HUES6 (cell line): ENCODE results near the gene ZBTB20.

ENCODE experiments used
- H3K27ac ChIP-seq: 2 replicates; pipeline ENCODE4 v1.7.0; 2013; ENCODE audit warnings: low read depth, mild to moderate bottlenecking, low read length, inconsistent platforms
- H3K27me3 ChIP-seq: 2 replicates; pipeline ENCODE4 v1.6.1; 2013; ENCODE audit warnings: low read length; ENCODE audit not compliant: control insufficient read depth, insufficient read depth
- H3K36me3 ChIP-seq: 2 replicates; pipeline ENCODE4 v1.6.1; 2013; ENCODE audit warnings: low read length; ENCODE audit not compliant: control insufficient read depth, insufficient read depth
- H3K4me1 ChIP-seq: 2 replicates; pipeline ENCODE4 v1.6.1; 2013; ENCODE audit warnings: low read length; ENCODE audit not compliant: control insufficient read depth, insufficient read depth
- H3K4me3 ChIP-seq: 2 replicates; pipeline ENCODE4 v1.5.1; 2013; ENCODE audit warnings: low read depth, low read length
- H3K9ac ChIP-seq: one replicate; pipeline ENCODE4 v1.6.1; 2013; ENCODE audit warnings: mild to moderate bottlenecking, low read length
- H3K9me3 ChIP-seq: 2 replicates; pipeline ENCODE4 v1.6.1; 2013; ENCODE audit warnings: low read depth, low read length; ENCODE audit not compliant: control insufficient read depth, insufficient read depth

Gene ZBTB20

GRCh38 chr3:114510201-114510600 lies 636.9 kb downstream of the ZBTB20 start:
- H3K27me3 ChIP-seq = no peaks in the 10 kb centered on the region
- no peaks in the 10 kb centered on the region for H3K36me3 ChIP-seq

DNA sequence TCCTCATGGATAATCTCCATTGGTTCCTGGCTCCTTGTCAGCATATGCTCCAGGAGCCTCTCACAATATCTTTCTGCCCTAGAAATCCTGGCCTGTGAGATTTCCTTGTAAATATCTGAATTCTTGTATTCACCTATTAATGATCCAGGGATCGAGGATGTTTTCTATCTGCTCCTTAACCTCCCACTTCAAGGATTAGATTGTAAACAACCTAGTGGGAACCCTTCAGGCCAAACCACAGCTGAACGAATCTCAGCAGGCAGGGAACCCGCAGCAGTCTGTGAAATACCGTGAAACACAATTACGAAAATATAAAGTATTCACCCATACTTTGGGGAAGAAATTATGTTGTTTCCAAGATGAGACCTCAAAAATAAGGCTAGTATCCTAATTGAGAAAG lies 637.3 kb downstream of the ZBTB20 start:
- peaks cover 15% of the 10 kb centered on the region for H3K4me1 ChIP-seq
- no peak overlapping the region for H3K4me3 ChIP-seq
- no peaks in the 10 kb centered on the region for H3K36me3 ChIP-seq
- H3K9me3 ChIP-seq = no peaks in the 10 kb centered on the region
- H3K9ac ChIP-seq = no peak overlapping the region
- H3K27me3 ChIP-seq = no peaks in the 10 kb centered on the region
- no peak overlapping the region for H3K27ac ChIP-seq

More at GRCh38 chr3:114510201-114510600, 636.9 kb downstream of the ZBTB20 start:
- Histone ChIP-seq H3K4me3 (no peak overlapping the region), H3K9me3 (no peaks in the 10 kb centered on the region), H3K27ac (no peak overlapping the region), H3K9ac (no peak overlapping the region), H3K4me1 (peaks cover 15% of the 10 kb centered on the region)

DNA sequence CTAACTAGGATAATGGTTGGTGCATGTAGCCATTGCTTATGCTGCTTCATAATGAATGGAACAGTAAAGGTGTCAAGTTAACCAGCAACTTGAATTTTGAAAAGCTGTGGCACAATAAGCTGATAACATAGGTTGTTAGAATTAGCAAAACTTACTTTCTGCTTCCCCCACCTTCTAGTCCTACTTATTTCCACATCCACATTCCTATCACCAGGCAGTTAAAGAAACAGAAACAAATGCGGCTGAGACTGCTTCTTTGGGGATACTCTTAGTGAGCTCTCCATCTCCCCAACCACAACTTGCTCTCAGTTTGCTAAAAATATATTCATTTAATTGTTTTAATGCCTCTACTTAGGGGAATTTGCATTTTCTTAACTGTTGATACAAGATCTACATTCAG lies 638.1 kb downstream of the ZBTB20 start:
- Histone ChIP-seq H3K4me1 (peaks cover 18% of the 10 kb centered on the region), H3K27ac (no peak overlapping the region), H3K9ac (no peak overlapping the region), H3K9me3 (no peaks in the 10 kb centered on the region), H3K36me3 (no peaks in the 10 kb centered on the region), H3K4me3 (no peak overlapping the region), H3K27me3 (no peaks in the 10 kb centered on the region)

DNA sequence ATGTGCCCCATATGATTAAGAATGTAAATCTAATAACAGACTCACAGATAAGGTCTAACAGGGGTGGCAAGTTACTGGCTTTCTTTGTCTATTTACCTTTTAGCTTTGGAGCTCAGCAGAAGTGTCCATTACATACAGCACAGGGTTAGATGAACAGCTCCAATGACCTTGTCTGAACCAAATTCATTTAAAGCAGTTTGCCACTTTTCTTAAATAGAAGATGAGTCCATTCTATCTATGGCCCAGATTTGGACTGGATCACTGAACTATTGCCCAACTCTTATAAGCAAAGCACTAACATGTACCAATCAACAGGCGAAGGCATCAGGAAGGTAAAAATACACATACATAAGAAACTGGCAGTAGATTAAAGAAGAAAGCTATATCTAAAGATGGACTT lies 638.9 kb downstream of the ZBTB20 start:
- no peaks in the 10 kb centered on the region for H3K36me3 ChIP-seq
- no peaks in the 10 kb centered on the region for H3K9me3 ChIP-seq
- H3K27ac ChIP-seq = no peak overlapping the region
- H3K4me3 ChIP-seq = no peak overlapping the region
- no peak overlapping the region for H3K9ac ChIP-seq
- H3K27me3 ChIP-seq = no peaks in the 10 kb centered on the region
- peaks cover 18% of the 10 kb centered on the region for H3K4me1 ChIP-seq

- no peak overlapping the region for H3K27ac ChIP-seq
- no peaks in the 10 kb centered on the region for H3K27me3 ChIP-seq
- H3K4me1 ChIP-seq = peaks cover 18% of the 10 kb centered on the region
Observed at GRCh38 chr3:114506591-114507300, 640.3 kb downstream of the ZBTB20 start.

GRCh38 chr3:114504941-114505628 lies 642.0 kb downstream of the ZBTB20 start:
- Histone ChIP-seq H3K36me3 (no peaks in the 10 kb centered on the region), H3K4me1 (peaks cover 18% of the 10 kb centered on the region), H3K27me3 (no peaks in the 10 kb centered on the region), H3K27ac (no peak overlapping the region), H3K9ac (no peak overlapping the region), H3K9me3 (no peaks in the 10 kb centered on the region), H3K4me3 (no peak overlapping the region)

More at GRCh38 chr3:114506591-114507300, 640.3 kb downstream of the ZBTB20 start:
- Histone ChIP-seq H3K36me3 (no peaks in the 10 kb centered on the region), H3K4me3 (no peak overlapping the region), H3K9ac (no peak overlapping the region), H3K9me3 (no peaks in the 10 kb centered on the region)

GRCh38 chr3:114502204-114502603 lies 644.9 kb downstream of the ZBTB20 start:
- Histone ChIP-seq H3K4me1 (0 out of 2 replicates have a peak, but pooled peaks cover 3% of the 10 kb centered on the region), H3K27me3 (no peaks in the 10 kb centered on the region), H3K27ac (no peak overlapping the region), H3K9ac (no peak overlapping the region), H3K4me3 (no peak overlapping the region), H3K36me3 (no peaks in the 10 kb centered on the region), H3K9me3 (no peaks in the 10 kb centered on the region)

DNA sequence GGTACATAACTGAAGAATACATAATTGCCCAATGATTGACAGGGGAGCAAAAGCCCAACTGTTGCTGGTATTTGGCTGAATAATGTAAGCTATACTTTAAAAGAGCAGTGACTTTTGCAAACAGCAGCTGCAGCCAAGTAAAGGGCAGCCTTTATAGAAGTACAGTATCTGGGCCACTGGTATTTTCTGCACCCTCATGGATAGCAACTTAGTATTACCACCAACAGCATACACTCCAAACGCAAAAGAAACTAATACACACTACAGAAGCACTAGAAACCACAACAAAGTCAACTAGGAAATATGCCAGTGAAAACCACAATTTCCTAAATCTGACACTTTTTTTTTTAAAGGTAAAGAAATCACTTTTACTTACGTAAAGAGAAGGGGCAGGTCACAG lies 647.1 kb downstream of the ZBTB20 start:
- Histone ChIP-seq H3K4me1 (0 out of 2 replicates have a peak, but pooled peaks cover 6% of the 10 kb centered on the region), H3K9me3 (no peaks in the 10 kb centered on the region), H3K9ac (no peak overlapping the region), H3K4me3 (no peak overlapping the region), H3K27ac (no peak overlapping the region), H3K27me3 (no peaks in the 10 kb centered on the region), H3K36me3 (no peaks in the 10 kb centered on the region)

- Histone ChIP-seq H3K27me3 (no peaks in the 10 kb centered on the region), H3K36me3 (no peaks in the 10 kb centered on the region), H3K4me3 (no peak overlapping the region), H3K9ac (no peak overlapping the region), H3K4me1 (0 out of 2 replicates have a peak, but pooled peaks cover 3% of the 10 kb centered on the region), H3K9me3 (no peaks in the 10 kb centered on the region), H3K27ac (no peak overlapping the region)
Observed at GRCh38 chr3:114498539-114499370, 648.3 kb downstream of the ZBTB20 start.

- Histone ChIP-seq H3K9ac (no peak overlapping the region), H3K4me1 (0 out of 2 replicates have a peak, but pooled peaks cover 3% of the 10 kb centered on the region), H3K36me3 (no peaks in the 10 kb centered on the region), H3K9me3 (no peaks in the 10 kb centered on the region), H3K27me3 (no peaks in the 10 kb centered on the region), H3K4me3 (no peak overlapping the region), H3K27ac (no peak overlapping the region)
Observed at GRCh38 chr3:114496874-114497273, 650.2 kb downstream of the ZBTB20 start.
